B cell (primary cell): ENCODE measurements around the gene GPC3.

Experiments
- EZH2 ChIP-seq: IDR thresholded peaks from 2 replicates; pipeline ENCODE4 v1.6.1; 2012; ENCODE audit warnings: borderline replicate concordance, low read depth, mild to moderate bottlenecking, moderate library complexity, low read length; ENCODE audit not compliant: insufficient read depth, poor library complexity, severe bottlenecking
- TF ChIP-seq, protein P1 (sequence below): fragments of 200-600 bp; IDR thresholded peaks from one replicate; pipeline ENCODE4 v1.8.0; 2022; ENCODE audit warnings: antibody characterized with exemption, mild to moderate bottlenecking

DNA sequence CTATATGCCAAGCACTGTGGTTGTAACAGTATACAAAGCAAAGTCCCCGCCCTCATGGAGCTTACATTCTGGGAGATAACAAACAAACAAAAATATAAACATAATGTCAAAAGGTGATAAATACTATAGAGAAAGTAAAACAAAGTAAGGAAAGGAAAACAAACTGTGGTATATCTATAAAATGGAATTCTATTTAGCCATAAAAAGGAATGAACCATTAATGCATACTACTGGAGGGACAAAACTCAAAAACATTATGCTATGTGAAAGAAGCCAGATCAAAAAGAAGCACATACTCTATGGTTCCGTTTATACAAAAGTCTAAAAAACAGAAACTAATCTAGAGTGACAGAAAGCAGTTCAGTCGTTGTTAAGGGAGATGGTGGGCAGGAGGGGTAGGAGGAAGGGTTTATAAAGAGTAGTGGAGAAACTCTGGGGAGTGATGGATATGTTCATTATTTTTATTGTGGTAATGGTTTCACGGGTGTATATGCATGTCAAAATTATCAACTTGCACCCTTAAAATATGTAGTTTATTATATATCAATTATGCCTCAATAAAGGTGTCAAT lies 31.5 kb downstream of the GPC3 start:
- TF ChIP-seq, protein P1, sequence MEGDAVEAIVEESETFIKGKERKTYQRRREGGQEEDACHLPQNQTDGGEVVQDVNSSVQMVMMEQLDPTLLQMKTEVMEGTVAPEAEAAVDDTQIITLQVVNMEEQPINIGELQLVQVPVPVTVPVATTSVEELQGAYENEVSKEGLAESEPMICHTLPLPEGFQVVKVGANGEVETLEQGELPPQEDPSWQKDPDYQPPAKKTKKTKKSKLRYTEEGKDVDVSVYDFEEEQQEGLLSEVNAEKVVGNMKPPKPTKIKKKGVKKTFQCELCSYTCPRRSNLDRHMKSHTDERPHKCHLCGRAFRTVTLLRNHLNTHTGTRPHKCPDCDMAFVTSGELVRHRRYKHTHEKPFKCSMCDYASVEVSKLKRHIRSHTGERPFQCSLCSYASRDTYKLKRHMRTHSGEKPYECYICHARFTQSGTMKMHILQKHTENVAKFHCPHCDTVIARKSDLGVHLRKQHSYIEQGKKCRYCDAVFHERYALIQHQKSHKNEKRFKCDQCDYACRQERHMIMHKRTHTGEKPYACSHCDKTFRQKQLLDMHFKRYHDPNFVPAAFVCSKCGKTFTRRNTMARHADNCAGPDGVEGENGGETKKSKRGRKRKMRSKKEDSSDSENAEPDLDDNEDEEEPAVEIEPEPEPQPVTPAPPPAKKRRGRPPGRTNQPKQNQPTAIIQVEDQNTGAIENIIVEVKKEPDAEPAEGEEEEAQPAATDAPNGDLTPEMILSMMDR = no peak
- TF ChIP-seq EZH2 = no peak
